ENCODE measurements around the gene TMEM127.
A peak's percentile ranks its signal among the peaks of the same experiment; 100 is the strongest.
"Not testable (repeated sequence)": the region's sequence is repeated elsewhere in the genome, so short reads cannot be mapped to it uniquely, and the experiment has no call there.

Gene TMEM127

GRCh38 chr2:96294271-96294670 lies 28.5 kb upstream of the TMEM127 start:
- H3K36me3 ChIP-seq (ENCODE audit: control insufficient read depth in 2 of 2, insufficient read depth in 2 of 2, low read length in 2 of 2): peaks cover 88 to 95% of the 10 kb centered on the region in 2 donors
- not testable (repeated sequence) for H3K4me1 ChIP-seq (ENCODE audit: control insufficient read depth in 2 of 2, insufficient read depth in 2 of 2, low read length in 2 of 2); H3K9me3 ChIP-seq (ENCODE audit: control insufficient read depth in 2 of 2, low read length in 2 of 2); H3K4me3 ChIP-seq (ENCODE audit: low read length in 2 of 2); H3K27ac ChIP-seq (ENCODE audit: low read depth in 2 of 2, low read length in 2 of 2); H3K27me3 ChIP-seq (ENCODE audit: control insufficient read depth in 2 of 2, insufficient read depth in 2 of 2, low read length in 2 of 2); H3K9ac ChIP-seq (ENCODE audit: low read depth in 1 of 2, low read length in 2 of 2)

GRCh38 chr2:96291751-96292150 lies 26.0 kb upstream of the TMEM127 start:
- H3K9me3 ChIP-seq (ENCODE audit: control insufficient read depth in 2 of 2, low read length in 2 of 2): no peaks in the 10 kb centered on the region
- no peaks in the 10 kb centered on the region for H3K4me1 ChIP-seq (ENCODE audit: control insufficient read depth in 2 of 2, insufficient read depth in 2 of 2, low read length in 2 of 2)
- H3K27me3 ChIP-seq (ENCODE audit: control insufficient read depth in 2 of 2, insufficient read depth in 2 of 2, low read length in 2 of 2): no peaks in the 10 kb centered on the region
- H3K4me3 ChIP-seq (ENCODE audit: low read length in 2 of 2): no peak overlapping the region
- H3K9ac ChIP-seq (ENCODE audit: low read depth in 1 of 2, low read length in 2 of 2): no peak overlapping the region
- no peak overlapping the region for H3K27ac ChIP-seq (ENCODE audit: low read depth in 2 of 2, low read length in 2 of 2)
- peaks cover 89 to 95% of the 10 kb centered on the region in 2 donors for H3K36me3 ChIP-seq (ENCODE audit: control insufficient read depth in 2 of 2, insufficient read depth in 2 of 2, low read length in 2 of 2)

- H3K9me3 ChIP-seq (ENCODE audit: control insufficient read depth in 2 of 2, low read length in 2 of 2): no peaks in the 10 kb centered on the region
- H3K4me1 ChIP-seq (ENCODE audit: control insufficient read depth in 2 of 2, insufficient read depth in 2 of 2, low read length in 2 of 2): no peaks in the 10 kb centered on the region
- H3K4me3 ChIP-seq (ENCODE audit: low read length in 2 of 2): no peak overlapping the region
- H3K27ac ChIP-seq (ENCODE audit: low read depth in 2 of 2, low read length in 2 of 2): no peak overlapping the region
- no peak overlapping the region for H3K9ac ChIP-seq (ENCODE audit: low read depth in 1 of 2, low read length in 2 of 2)
- H3K27me3 ChIP-seq (ENCODE audit: control insufficient read depth in 2 of 2, insufficient read depth in 2 of 2, low read length in 2 of 2): no peaks in the 10 kb centered on the region
- peaks cover 96 to 99% of the 10 kb centered on the region in 2 donors for H3K36me3 ChIP-seq (ENCODE audit: control insufficient read depth in 2 of 2, insufficient read depth in 2 of 2, low read length in 2 of 2)
Observed at GRCh38 chr2:96287273-96287856, 21.6 kb upstream of the TMEM127 start.

- H3K9ac ChIP-seq (ENCODE audit: low read depth in 1 of 2, low read length in 2 of 2): no peak overlapping the region
- H3K9me3 ChIP-seq (ENCODE audit: control insufficient read depth in 2 of 2, low read length in 2 of 2): no peaks in the 10 kb centered on the region
- peaks cover 66 to 72% of the 10 kb centered on the region in 2 donors for H3K36me3 ChIP-seq (ENCODE audit: control insufficient read depth in 2 of 2, insufficient read depth in 2 of 2, low read length in 2 of 2)
- no peaks in the 10 kb centered on the region for H3K4me1 ChIP-seq (ENCODE audit: control insufficient read depth in 2 of 2, insufficient read depth in 2 of 2, low read length in 2 of 2)
- H3K4me3 ChIP-seq (ENCODE audit: low read length in 2 of 2): no peak overlapping the region
- H3K27me3 ChIP-seq (ENCODE audit: control insufficient read depth in 2 of 2, insufficient read depth in 2 of 2, low read length in 2 of 2): no peaks in the 10 kb centered on the region
- H3K27ac ChIP-seq (ENCODE audit: low read depth in 2 of 2, low read length in 2 of 2): no peak overlapping the region
Observed at GRCh38 chr2:96276787-96277499, 11.1 kb upstream of the TMEM127 start.

GRCh38 chr2:96274355-96275056 lies 8.7 kb upstream of the TMEM127 start:
- H3K36me3 ChIP-seq (ENCODE audit: control insufficient read depth in 2 of 2, insufficient read depth in 2 of 2, low read length in 2 of 2): peaks cover 66 to 68% of the 10 kb centered on the region in 2 donors
- H3K27ac ChIP-seq (ENCODE audit: low read depth in 2 of 2, low read length in 2 of 2): no peak overlapping the region

GRCh38 chr2:96273763-96274162 lies 8.0 kb upstream of the TMEM127 start:
- Histone ChIP-seq H3K36me3 (ENCODE audit: control insufficient read depth in 2 of 2, insufficient read depth in 2 of 2, low read length in 2 of 2) (peaks cover 66 to 67% of the 10 kb centered on the region in 2 donors), H3K9ac (ENCODE audit: low read depth in 1 of 2, low read length in 2 of 2) (no peak overlapping the region), H3K27me3 (ENCODE audit: control insufficient read depth in 2 of 2, insufficient read depth in 2 of 2, low read length in 2 of 2) (no peaks in the 10 kb centered on the region)

More at GRCh38 chr2:96274355-96275056, 8.7 kb upstream of the TMEM127 start:
- Histone ChIP-seq H3K4me3 (ENCODE audit: low read length in 2 of 2) (no peak overlapping the region), H3K9ac (ENCODE audit: low read depth in 1 of 2, low read length in 2 of 2) (no peak overlapping the region), H3K4me1 (ENCODE audit: control insufficient read depth in 2 of 2, insufficient read depth in 2 of 2, low read length in 2 of 2) (no peaks in the 10 kb centered on the region), H3K9me3 (ENCODE audit: control insufficient read depth in 2 of 2, low read length in 2 of 2) (no peaks in the 10 kb centered on the region), H3K27me3 (ENCODE audit: control insufficient read depth in 2 of 2, insufficient read depth in 2 of 2, low read length in 2 of 2) (no peaks in the 10 kb centered on the region)

GRCh38 chr2:96271995-96272394 lies 6.2 kb upstream of the TMEM127 start:
- Histone ChIP-seq H3K4me1 (ENCODE audit: control insufficient read depth in 2 of 2, insufficient read depth in 2 of 2, low read length in 2 of 2) (peaks cover 6% of the 10 kb centered on the region in 2 donors), H3K27me3 (ENCODE audit: control insufficient read depth in 2 of 2, insufficient read depth in 2 of 2, low read length in 2 of 2) (no peaks in the 10 kb centered on the region), H3K4me3 (ENCODE audit: low read length in 2 of 2) (no peak overlapping the region), H3K36me3 (ENCODE audit: control insufficient read depth in 2 of 2, insufficient read depth in 2 of 2, low read length in 2 of 2) (peaks cover 61 to 64% of the 10 kb centered on the region in 2 donors), H3K9ac (ENCODE audit: low read depth in 1 of 2, low read length in 2 of 2) (no peak overlapping the region), H3K9me3 (ENCODE audit: control insufficient read depth in 2 of 2, low read length in 2 of 2) (no peaks in the 10 kb centered on the region), H3K27ac (ENCODE audit: low read depth in 2 of 2, low read length in 2 of 2) (no peak overlapping the region)

More at GRCh38 chr2:96273763-96274162, 8.0 kb upstream of the TMEM127 start:
- Histone ChIP-seq H3K9me3 (ENCODE audit: control insufficient read depth in 2 of 2, low read length in 2 of 2) (no peaks in the 10 kb centered on the region), H3K4me1 (ENCODE audit: control insufficient read depth in 2 of 2, insufficient read depth in 2 of 2, low read length in 2 of 2) (no peaks in the 10 kb centered on the region), H3K27ac (ENCODE audit: low read depth in 2 of 2, low read length in 2 of 2) (no peak overlapping the region), H3K4me3 (ENCODE audit: low read length in 2 of 2) (no peak overlapping the region)

GRCh38 chr2:96267159-96267971 lies 1.6 kb upstream of the TMEM127 start:
- peaks cover 24% of the 10 kb centered on the region in 2 donors for H3K4me1 ChIP-seq (ENCODE audit: control insufficient read depth in 2 of 2, insufficient read depth in 2 of 2, low read length in 2 of 2)
- H3K27ac ChIP-seq (ENCODE audit: low read depth in 2 of 2, low read length in 2 of 2): no peak overlapping the region
- H3K27me3 ChIP-seq (ENCODE audit: control insufficient read depth in 2 of 2, insufficient read depth in 2 of 2, low read length in 2 of 2): no peaks in the 10 kb centered on the region
- no peaks in the 10 kb centered on the region for H3K9me3 ChIP-seq (ENCODE audit: control insufficient read depth in 2 of 2, low read length in 2 of 2)
- H3K36me3 ChIP-seq (ENCODE audit: control insufficient read depth in 2 of 2, insufficient read depth in 2 of 2, low read length in 2 of 2): peaks cover 39 to 46% of the 10 kb centered on the region in 2 donors
- H3K9ac ChIP-seq (ENCODE audit: low read depth in 1 of 2, low read length in 2 of 2): peak overlapping the region; percentile 44 to 85
- H3K4me3 ChIP-seq (ENCODE audit: low read length in 2 of 2): peak overlapping the region; percentile 55 to 96

- Histone ChIP-seq H3K36me3 (ENCODE audit: control insufficient read depth in 2 of 2, insufficient read depth in 2 of 2, low read length in 2 of 2) (peaks cover 29 to 37% of the 10 kb centered on the region in 2 donors), H3K4me1 (ENCODE audit: control insufficient read depth in 2 of 2, insufficient read depth in 2 of 2, low read length in 2 of 2) (peaks cover 39 to 40% of the 10 kb centered on the region in 2 donors), H3K27me3 (ENCODE audit: control insufficient read depth in 2 of 2, insufficient read depth in 2 of 2, low read length in 2 of 2) (no peaks in the 10 kb centered on the region), H3K9ac (ENCODE audit: low read depth in 1 of 2, low read length in 2 of 2) (peak overlapping the region; percentile 85 to 97), H3K9me3 (ENCODE audit: control insufficient read depth in 2 of 2, low read length in 2 of 2) (no peaks in the 10 kb centered on the region), H3K27ac (ENCODE audit: low read depth in 2 of 2, low read length in 2 of 2) (peak overlapping the region; percentile 92 to 93), H3K4me3 (ENCODE audit: low read length in 2 of 2) (peak overlapping the region; percentile 82 to 96)
Observed at GRCh38 chr2:96265349-96265839, 403 bp downstream of the TMEM127 start.

Measured in mucosa of rectum (tissue), 2 donors.